GM21786 (cell line): ENCODE measurements around the gene KBTBD2.
"Not testable (repeated sequence)": the region's sequence is repeated elsewhere in the genome, so short reads cannot be mapped to it uniquely, and the experiment has no call there.

Experiments used
- ATAC-seq: cut with Tn5 transposase; IDR thresholded peaks from one replicate; pipeline ENCODE4 v1.9.1; 2021; ENCODE audit not compliant: unreplicated experiment

Gene KBTBD2

DNA sequence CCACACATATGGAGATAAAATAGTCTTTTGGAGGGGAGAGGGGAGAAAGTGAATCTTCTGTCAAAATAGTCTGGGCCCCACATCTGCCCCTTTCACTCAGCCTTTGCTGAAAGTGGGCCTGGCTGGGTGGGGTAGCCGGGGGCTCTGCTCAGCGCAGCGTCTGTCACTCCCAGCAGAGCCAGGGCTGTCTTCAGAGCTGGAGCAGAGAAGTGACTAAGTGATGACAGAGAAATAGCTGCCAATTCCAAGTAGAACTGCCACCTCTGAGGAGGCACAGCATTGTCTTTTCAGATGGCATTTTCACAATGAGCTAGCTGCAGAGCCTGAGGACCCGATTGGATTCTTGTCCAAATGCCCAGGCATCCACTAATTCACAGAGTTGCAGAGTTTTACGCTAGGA, 34.5 kb downstream of the KBTBD2 start:
- ATAC-seq, result not testable (repeated sequence)

DNA sequence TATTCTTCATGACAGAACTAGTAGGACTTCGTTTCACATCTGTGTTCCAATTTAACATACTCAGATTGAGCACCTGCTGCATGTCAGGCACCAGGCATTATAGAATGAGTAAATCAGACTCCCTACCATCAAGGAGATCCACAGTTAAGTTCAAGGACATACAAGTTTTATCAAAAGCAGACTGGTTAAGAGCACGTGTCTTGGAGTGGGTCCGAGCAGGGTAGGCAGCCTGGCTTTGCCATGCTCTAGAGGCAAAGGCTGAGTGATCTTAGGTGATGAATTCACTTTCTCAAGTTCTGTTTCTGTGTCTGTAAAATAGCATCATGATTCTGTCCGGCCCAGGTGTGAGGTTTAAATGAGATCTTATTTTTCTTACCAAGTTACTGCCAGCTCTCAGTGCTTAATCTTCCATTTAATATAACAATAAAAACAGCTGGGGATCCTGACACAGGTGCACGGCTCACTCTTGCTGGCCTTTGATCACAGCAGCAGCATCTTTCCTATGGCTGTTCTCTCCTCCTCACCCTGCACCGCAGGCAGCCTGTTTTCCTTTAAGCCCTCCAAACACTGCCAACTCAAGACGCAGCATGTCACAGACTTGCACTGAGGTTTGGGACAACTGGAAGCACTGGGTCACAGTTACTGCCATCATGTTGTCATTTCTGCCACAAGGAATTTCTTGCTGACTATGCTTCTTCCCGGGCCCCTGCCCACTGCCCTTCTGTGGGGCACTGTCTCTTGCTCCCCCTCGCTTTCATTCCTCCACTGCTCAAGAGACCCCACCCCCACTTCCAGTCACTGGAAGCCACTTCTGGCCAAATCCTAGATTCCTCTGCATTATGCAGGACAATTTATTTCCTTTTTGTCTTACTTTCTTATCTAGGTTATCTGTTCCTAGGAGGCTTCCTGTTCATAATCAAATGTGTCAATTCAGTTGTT, 35.5 kb downstream of the KBTBD2 start:
- ATAC-seq, result not testable (repeated sequence)

DNA sequence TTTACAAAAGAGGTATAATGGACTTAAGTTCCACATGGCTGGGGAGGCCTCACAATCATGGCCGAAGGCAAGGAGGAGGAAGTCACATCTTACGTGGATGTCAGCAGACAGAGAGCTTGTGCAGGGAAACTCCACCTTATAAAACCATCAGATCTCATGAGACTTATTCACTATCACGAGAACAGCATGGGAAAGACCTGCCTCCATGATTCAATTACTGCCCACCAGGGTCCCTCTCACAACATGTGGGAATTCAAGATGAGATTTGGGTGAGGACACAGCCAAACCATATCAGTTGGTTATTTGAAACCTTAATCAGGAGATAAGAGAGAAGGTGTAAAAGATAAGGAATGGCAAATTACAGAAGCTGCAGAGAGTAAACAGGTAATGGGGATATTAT, 40.9 kb downstream of the KBTBD2 start:
- ATAC-seq, result not testable (repeated sequence)

DNA sequence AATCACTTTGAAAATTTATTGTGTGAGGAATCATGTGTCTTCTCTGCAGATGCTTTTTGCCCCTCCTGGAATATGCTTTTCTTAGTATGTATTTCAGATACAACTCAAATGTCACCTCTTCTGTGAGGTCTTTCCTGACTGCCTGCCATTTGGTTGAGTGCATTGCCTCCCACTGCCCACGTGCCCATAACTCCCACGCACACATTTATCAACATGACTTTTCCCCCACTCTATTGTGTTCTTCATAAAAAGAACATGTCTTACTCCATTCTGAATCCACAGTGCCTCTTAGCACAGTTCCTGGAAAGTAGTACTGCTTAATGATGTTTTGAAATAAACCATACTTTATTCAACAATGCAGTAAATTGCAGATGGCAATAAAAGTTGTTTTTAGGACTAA, 42.9 kb downstream of the KBTBD2 start:
- not testable (repeated sequence) for ATAC-seq

DNA sequence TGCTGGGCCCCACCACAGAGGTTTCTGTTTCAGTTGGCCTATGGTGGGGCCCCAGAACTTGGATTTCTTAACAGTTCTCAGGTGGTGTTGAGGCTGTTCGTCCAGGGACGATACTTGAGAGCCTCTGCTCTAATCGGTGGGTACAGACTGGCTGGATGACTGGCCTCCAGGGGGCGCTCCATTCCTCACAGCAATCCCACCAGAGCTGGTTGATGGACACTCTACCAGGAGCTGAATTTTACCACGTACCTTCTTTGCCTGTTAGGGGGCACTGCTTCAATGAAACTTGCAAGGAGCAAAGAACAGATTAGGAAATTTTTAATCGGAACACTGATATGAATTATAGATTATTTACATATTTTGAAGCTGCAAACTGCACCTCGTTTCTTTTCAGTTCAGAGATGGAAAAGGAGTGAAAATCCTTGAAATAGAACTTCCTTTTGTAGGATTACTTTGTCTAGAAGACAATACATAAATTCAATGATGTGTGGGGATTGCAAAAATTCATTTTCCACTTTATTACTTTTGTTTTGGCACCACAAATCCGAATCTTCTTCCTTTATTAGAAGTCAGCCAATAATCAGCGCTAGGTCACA, 44.8 kb downstream of the KBTBD2 start:
- ATAC-seq, result peak; percentile 100

DNA sequence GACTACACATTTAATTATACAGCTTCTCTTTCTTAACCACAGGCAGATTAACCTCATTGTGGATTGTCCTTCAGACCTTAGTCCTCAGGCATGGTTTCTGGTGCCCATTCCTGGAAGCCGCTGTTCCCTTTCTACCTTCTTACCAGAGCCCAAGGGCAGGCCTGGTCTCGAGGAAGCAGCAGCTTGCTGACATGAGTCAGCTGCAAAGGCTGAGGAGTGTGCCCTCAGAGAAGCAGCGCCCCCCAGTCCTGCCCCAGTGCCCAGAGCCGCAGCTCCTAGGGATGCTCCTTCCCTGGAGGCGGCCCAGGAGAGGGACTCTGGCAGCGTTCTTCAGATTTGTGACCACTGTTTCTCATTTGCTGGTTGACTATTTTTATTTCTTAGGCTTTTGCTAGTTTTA, 46.8 kb downstream of the KBTBD2 start:
- ATAC-seq, result not testable (repeated sequence)

DNA sequence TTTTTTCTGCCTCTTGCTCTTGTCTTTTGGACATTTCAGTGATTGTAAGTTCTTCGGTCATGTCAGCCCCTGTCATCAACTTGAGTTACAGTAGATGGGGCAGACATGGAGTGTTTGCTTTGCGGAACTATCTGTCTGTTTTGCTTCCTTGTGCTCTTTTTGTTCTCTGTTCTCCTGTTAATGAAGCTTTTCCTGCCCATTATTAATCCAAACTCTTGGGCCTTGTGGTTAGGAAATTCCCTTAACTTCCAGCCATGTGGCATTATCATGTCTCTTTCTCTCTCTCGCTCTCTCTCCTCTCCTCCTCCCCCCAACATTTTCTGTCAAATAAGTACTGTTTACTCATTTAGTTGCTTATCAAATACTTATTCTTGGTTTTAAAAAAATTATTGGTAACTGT, 47.8 kb downstream of the KBTBD2 start:
- ATAC-seq, result not testable (repeated sequence)

DNA sequence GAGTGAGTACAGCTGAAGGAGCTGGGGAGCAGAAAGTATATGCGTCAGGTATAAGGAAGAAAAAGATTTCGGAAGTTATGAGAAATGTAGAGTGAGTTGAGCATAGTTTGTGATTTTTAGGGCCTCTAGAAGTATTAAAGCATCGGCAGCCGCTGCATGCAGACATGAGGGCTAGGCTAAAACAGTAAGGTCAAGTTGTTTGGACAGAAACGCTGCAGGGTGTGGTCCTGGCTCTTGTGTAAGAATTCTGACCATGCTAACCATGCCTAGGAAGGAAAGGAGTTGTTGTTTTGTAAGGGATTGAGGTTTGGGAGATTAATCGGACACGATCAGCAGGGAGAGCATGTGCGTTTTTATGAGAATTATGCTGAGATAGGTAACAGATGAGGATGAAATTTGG, 51.7 kb downstream of the KBTBD2 start:
- ATAC-seq, result not testable (repeated sequence)

DNA sequence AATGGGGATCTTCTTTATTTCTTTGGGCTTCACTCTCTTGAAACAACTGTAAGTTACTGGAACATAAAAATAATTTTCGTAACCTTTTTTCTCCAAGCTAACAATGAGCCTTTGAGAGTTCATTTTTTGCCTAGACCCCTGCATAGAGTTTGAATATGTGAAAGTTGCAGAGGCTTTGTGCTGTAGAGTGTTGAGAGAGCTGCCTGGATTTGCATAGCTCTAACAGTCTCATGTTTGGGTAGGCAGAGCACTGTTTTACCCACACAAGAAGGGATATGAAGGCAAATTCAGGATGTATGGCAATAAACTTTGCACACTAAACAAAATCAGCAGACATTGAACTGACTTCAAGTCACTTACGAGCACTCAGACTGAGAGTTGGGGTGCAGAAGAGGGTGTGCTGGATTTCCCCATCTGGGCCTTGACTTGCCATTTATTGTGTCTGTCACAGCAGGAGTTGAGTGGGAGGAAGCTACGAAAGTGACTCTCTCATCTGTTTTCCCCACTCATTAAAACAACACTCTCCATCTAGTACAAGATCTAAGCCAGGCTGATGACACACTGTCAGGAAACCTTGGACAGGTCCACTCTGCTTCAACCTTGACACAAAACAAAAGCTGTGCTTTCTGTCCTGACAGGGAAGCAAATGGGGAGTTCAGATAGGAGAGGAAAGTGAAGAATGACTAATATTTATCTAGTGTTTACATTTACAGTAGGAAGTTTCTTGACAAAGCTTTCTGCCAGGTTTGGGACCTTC, 62.4 kb downstream of the KBTBD2 start:
- not testable (repeated sequence) for ATAC-seq
